SU-DHL-6 (cell line): ENCODE data around the gene WDR64.

ENCODE experiments used
- CTCF ChIP-seq: fragments of 200-600 bp; sonication (generic); IDR thresholded peaks from one replicate; pipeline ENCODE4 v1.5.1; 2017; ENCODE audit warnings: antibody characterized with exemption, mild to moderate bottlenecking, low read length, moderate library complexity; ENCODE audit not compliant: insufficient read depth, poor library complexity, severe bottlenecking
- EZH2phosphoT487 ChIP-seq: fragments of 200-600 bp; sonication (generic), shearing (Covaris generic); conservative IDR thresholded peaks from 2 replicates; pipeline ENCODE4 v1.6.1; 2018; ENCODE audit warnings: mild to moderate bottlenecking, antibody characterized with exemption, low read length, moderate library complexity, mixed read lengths

- TF ChIP-seq CTCF (no peak), EZH2phosphoT487 (no peak)
Observed at GRCh38 chr1:241639623-241640148, 12.4 kb upstream of the WDR64 start.
